Measurements from ENCODE around the gene PEF1.

DNA sequence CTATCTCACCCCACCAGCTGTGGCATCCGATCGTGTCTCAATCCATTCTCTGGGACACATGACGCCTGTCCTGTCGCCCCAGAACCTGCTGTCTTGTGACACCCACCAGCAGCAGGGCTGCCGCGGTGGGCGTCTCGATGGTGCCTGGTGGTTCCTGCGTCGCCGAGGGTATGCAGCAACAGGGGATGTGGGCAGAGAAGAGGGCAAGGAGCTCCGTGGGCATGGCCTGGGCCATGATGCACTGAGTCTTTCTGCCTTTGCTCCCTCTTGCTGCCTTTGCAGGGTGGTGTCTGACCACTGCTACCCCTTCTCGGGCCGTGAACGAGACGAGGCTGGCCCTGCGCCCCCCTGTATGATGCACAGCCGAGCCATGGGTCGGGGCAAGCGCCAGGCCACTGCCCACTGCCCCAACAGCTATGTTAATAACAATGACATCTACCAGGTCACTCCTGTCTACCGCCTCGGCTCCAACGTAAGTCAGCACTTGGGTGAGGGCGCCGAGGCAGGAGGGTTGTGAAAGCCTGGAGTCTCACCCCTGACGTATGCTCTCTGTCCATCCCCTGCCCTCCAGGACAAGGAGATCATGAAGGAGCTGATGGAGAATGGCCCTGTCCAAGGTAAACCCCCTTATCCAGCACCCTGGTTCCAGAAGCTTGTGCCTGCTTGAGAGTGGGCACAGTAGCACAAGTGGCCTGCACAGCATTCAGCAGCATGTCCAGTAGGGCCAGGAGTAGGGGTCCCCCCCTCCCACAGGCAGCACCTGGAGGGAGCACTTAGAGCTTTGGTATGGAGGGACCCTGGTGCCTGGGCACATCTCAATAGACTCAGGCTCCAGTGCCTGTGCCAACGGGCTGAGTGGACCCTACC lies 59.6 kb downstream of the PEF1 start:
- TF ChIP-seq, protein P1, sequence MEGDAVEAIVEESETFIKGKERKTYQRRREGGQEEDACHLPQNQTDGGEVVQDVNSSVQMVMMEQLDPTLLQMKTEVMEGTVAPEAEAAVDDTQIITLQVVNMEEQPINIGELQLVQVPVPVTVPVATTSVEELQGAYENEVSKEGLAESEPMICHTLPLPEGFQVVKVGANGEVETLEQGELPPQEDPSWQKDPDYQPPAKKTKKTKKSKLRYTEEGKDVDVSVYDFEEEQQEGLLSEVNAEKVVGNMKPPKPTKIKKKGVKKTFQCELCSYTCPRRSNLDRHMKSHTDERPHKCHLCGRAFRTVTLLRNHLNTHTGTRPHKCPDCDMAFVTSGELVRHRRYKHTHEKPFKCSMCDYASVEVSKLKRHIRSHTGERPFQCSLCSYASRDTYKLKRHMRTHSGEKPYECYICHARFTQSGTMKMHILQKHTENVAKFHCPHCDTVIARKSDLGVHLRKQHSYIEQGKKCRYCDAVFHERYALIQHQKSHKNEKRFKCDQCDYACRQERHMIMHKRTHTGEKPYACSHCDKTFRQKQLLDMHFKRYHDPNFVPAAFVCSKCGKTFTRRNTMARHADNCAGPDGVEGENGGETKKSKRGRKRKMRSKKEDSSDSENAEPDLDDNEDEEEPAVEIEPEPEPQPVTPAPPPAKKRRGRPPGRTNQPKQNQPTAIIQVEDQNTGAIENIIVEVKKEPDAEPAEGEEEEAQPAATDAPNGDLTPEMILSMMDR (IDR thresholded peaks at IDR 0.05): no peak
- no peak for TF ChIP-seq ZFX (IDR thresholded peaks at IDR 0.05; ENCODE audit: borderline replicate concordance)

Data from 22Rv1 (cell line).